DND-41 (cell line): ENCODE results near the gene RAB14.

ENCODE experiments used
- ATAC-seq: fragments of 200-7000 bp; cut with Tn5 transposase; 3 replicates; pipeline ENCODE4 v1.9.1; 2021; ENCODE audit warnings: low read depth; ENCODE audit not compliant: insufficient read depth
- DNase-seq: peaks from one replicate; pipeline ENCODE4 v3.0.0-alpha.2; 2020
- H2AFZ ChIP-seq: 2 replicates; pipeline ENCODE4 v1.6.0; 2012; ENCODE audit warnings: low read depth, low read length
- H3K27ac ChIP-seq: 2 replicates; pipeline ENCODE4 v1.5.1; 2012; ENCODE audit warnings: low read length, inconsistent platforms
- H3K27me3 ChIP-seq: fragments of 200-600 bp; sonication (generic); 2 replicates; pipeline ENCODE4 v1.6.0; 2012; ENCODE audit warnings: low read length, mild to moderate bottlenecking, inconsistent platforms; ENCODE audit not compliant: insufficient read depth, poor library complexity
- H3K36me3 ChIP-seq: 2 replicates; pipeline ENCODE4 v1.5.1; 2012; ENCODE audit warnings: low read length, inconsistent platforms; ENCODE audit not compliant: insufficient read depth
- H3K4me1 ChIP-seq: 2 replicates; pipeline ENCODE4 v1.5.1; 2012; ENCODE audit warnings: mild to moderate bottlenecking, low read length; ENCODE audit not compliant: insufficient read depth
- H3K4me2 ChIP-seq: 2 replicates; pipeline ENCODE4 v1.6.0; 2012; ENCODE audit warnings: mild to moderate bottlenecking, moderate library complexity, low read length, inconsistent platforms; ENCODE audit not compliant: insufficient read depth
- H3K4me3 ChIP-seq, 2 experiments: fragments of 200-600 bp in 1 of 2; shearing (Covaris generic) in 1 of 2; 2 replicates each; pipeline ENCODE4 v1.5.1; 2012 to 2016; ENCODE audit warnings: inconsistent platforms in 2 of 2, low read length in 2 of 2, mild to moderate bottlenecking in 2 of 2, low read depth in 1 of 2, moderate library complexity in 1 of 2
- H3K79me2 ChIP-seq: 2 replicates; pipeline ENCODE4 v1.6.0; 2012; ENCODE audit warnings: low read length, inconsistent platforms; ENCODE audit not compliant: insufficient read depth
- H3K9ac ChIP-seq: 2 replicates; pipeline ENCODE4 v1.6.0; 2012; ENCODE audit warnings: low read depth, mild to moderate bottlenecking, inconsistent platforms, low read length, moderate library complexity
- H3K9me3 ChIP-seq: 2 replicates; pipeline ENCODE4 v1.5.1; 2012; ENCODE audit warnings: low read length, moderate library complexity, mild to moderate bottlenecking, inconsistent platforms; ENCODE audit not compliant: insufficient read depth, severe bottlenecking
- H4K20me1 ChIP-seq: 2 replicates; pipeline ENCODE4 v1.6.0; 2012; ENCODE audit warnings: low read length; ENCODE audit not compliant: insufficient read depth
- CTCF ChIP-seq: IDR thresholded peaks from 2 replicates; pipeline ENCODE4 v1.5.1; 2012; ENCODE audit warnings: borderline replicate concordance, low read length, moderate library complexity, mild to moderate bottlenecking; ENCODE audit not compliant: poor library complexity, severe bottlenecking; ENCODE audit errors: extremely low read depth
- EZH2 ChIP-seq: IDR thresholded peaks from 3 replicates; pipeline ENCODE4 v1.6.1; 2012; ENCODE audit warnings: borderline replicate concordance, low read depth, mild to moderate bottlenecking, moderate library complexity, low read length, inconsistent platforms; ENCODE audit not compliant: severe bottlenecking

Gene RAB14

GRCh38 chr9:121230256-121230655 is 28.6 kb upstream of the RAB14 start:
- Histone ChIP-seq H3K4me2 (no peak overlapping the region), H3K4me1 (no peaks in the 10 kb centered on the region), H3K79me2 (no peaks in the 10 kb centered on the region), H3K9me3 (no peaks in the 10 kb centered on the region), H3K4me3 (no peak overlapping the region), H2AFZ (no peak overlapping the region), H4K20me1 (no peaks in the 10 kb centered on the region), H3K36me3 (no peaks in the 10 kb centered on the region), H3K27me3 (no peaks in the 10 kb centered on the region), H3K27ac (no peak overlapping the region), H3K9ac (no peak overlapping the region)
- TF ChIP-seq EZH2 (no peak), CTCF (no peak)
- ATAC-seq (no peak), DNase-seq (no peak)

GRCh38 chr9:121227862-121228261 is 26.2 kb upstream of the RAB14 start:
- Histone ChIP-seq H3K9me3 (no peaks in the 10 kb centered on the region), H3K27me3 (no peaks in the 10 kb centered on the region), H3K36me3 (no peaks in the 10 kb centered on the region), H3K4me2 (no peak overlapping the region), H3K4me1 (no peaks in the 10 kb centered on the region), H2AFZ (no peak overlapping the region), H3K79me2 (no peaks in the 10 kb centered on the region), H4K20me1 (no peaks in the 10 kb centered on the region), H3K9ac (no peak overlapping the region), H3K4me3 (no peak overlapping the region), H3K27ac (no peak overlapping the region)
- ATAC-seq: no peak
- DNase-seq: no peak
- TF ChIP-seq EZH2: no peak
- no peak for TF ChIP-seq CTCF

GRCh38 chr9:121226175-121226574 is 24.5 kb upstream of the RAB14 start:
- H3K4me3 ChIP-seq: no peak overlapping the region
- TF ChIP-seq EZH2: no peak
- TF ChIP-seq CTCF: no peak

GRCh38 chr9:121225240-121225639 is 23.6 kb upstream of the RAB14 start:
- Histone ChIP-seq H3K9me3 (no peaks in the 10 kb centered on the region), H3K27me3 (no peaks in the 10 kb centered on the region), H2AFZ (no peak overlapping the region), H3K9ac (no peak overlapping the region), H4K20me1 (no peaks in the 10 kb centered on the region), H3K4me1 (no peaks in the 10 kb centered on the region), H3K4me3 (no peak overlapping the region), H3K79me2 (no peaks in the 10 kb centered on the region), H3K27ac (no peak overlapping the region), H3K36me3 (no peaks in the 10 kb centered on the region), H3K4me2 (no peak overlapping the region)
- ATAC-seq (no peak), DNase-seq (no peak)
- TF ChIP-seq CTCF (no peak), EZH2 (no peak)

More at GRCh38 chr9:121226175-121226574, 24.5 kb upstream of the RAB14 start:
- no peak for DNase-seq
- H3K4me1 ChIP-seq: no peaks in the 10 kb centered on the region
- H4K20me1 ChIP-seq: no peaks in the 10 kb centered on the region
- no peak for ATAC-seq
- no peak overlapping the region for H2AFZ ChIP-seq
- no peak overlapping the region for H3K9ac ChIP-seq
- H3K79me2 ChIP-seq: no peaks in the 10 kb centered on the region
- no peaks in the 10 kb centered on the region for H3K36me3 ChIP-seq
- no peak overlapping the region for H3K4me2 ChIP-seq
- H3K27me3 ChIP-seq: no peaks in the 10 kb centered on the region
- no peaks in the 10 kb centered on the region for H3K9me3 ChIP-seq
- H3K27ac ChIP-seq: no peak overlapping the region
